Stimulated activated naive CD8-positive, alpha-beta T cell treated with anti-CD3 and anti-CD28 coated beads, Interleukin-15, amount 100 ng/mL, for 72 hours (primary cell): ENCODE data around the gene SLC39A5.
A peak's percentile ranks its signal among the peaks of the same experiment; 100 is the strongest.
"Not testable (repeated sequence)": the region's sequence is repeated elsewhere in the genome, so short reads cannot be mapped to it uniquely, and the experiment has no call there.

Experiments
- ATAC-seq: fragments of 150-1000 bp; cut with Tn5 transposase; 2 replicates; pipeline ENCODE4 v1.10.0; 2021; ENCODE audit warnings: mild to moderate bottlenecking, moderate library complexity
- DNase-seq, 2 donors: peaks; one replicate each; pipeline ENCODE4 v3.0.0; 2021 to 2022
- H3K27ac Mint-ChIP-seq, 2 donors: one replicate each; pipeline ENCODE4 v1.8.0; 2022; ENCODE audit warnings: mild to moderate bottlenecking in 2 of 2, mixed read lengths in 2 of 2, moderate library complexity in 2 of 2
- H3K27me3 Mint-ChIP-seq: one replicate; pipeline ENCODE4 v1.8.0; 2022; ENCODE audit warnings: mixed read lengths
- H3K4me1 Mint-ChIP-seq: one replicate; pipeline ENCODE4 v1.8.0; 2022; ENCODE audit warnings: mild to moderate bottlenecking, mixed read lengths
- H3K4me3 Mint-ChIP-seq, 2 donors: one replicate each; pipeline ENCODE4 v1.8.0; 2022; ENCODE audit warnings: mild to moderate bottlenecking in 2 of 2, mixed read lengths in 2 of 2, moderate library complexity in 1 of 2
- H3K9me3 Mint-ChIP-seq, 2 donors: one replicate each; pipeline ENCODE4 v1.8.0; 2022; ENCODE audit warnings: mixed read lengths in 2 of 2

SLC39A5 gene

DNA sequence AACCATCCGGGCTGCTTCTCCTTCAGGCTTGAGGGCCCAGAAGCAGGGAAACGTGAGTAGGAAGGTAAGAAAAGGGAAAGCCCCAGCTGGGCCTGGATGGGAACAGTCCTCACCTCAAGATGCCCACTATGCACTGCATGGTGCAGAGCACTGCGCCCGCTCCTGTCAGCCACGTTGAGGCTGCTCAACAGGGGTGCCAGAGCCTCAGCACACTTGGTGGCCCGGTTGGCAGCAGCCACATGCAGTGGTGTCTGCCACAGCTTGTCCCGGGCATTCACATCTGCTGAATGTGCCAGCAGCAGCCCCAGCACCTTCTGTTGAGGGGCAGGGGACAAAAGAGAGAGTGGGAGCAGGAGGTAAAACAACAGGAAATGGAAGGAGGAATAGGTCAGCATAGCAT is 25.8 kb downstream of the SLC39A5 start:
- H3K27ac Mint-ChIP-seq, result no peak overlapping the region
- DNase-seq (no peak), ATAC-seq (no peak)
- no peak overlapping the region for H3K4me3 Mint-ChIP-seq
- H3K9me3 Mint-ChIP-seq, result no peaks in the 10 kb centered on the region
- H3K27me3 Mint-ChIP-seq, result peaks cover 4% of the 10 kb centered on the region
- peaks cover 26% of the 10 kb centered on the region for H3K4me1 Mint-ChIP-seq

DNA sequence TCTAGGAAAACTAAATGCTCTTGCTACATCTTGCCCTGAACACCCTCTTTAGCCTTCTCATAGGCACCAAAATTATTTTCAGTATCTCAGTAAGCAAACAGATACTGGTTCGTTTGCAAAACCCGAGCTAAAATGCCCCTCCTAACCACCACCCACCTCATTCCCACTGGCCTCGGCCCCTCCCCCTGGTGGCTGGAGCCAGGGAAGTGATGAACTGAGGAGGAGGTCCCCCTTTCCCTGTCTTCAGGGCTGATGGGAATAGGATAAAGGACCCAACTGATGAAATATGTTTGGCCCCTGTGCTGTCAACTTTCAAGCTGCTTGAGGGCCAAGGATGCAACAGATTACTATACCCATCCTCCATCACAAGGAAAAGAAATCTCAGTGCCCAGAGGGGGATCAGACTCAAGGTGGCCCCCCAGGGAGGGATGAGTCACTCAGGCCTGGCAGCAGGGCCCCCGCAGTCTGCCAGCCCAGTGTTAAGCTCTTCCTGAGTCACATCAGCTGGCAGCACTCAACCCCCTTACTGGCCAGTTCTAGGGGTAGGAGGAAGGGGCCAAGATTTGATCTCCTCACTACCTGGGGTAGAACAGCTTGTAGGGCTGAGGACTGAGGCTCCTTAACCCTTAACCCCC is 26.6 kb downstream of the SLC39A5 start:
- Mint-ChIP-seq H3K4me3 (peak overlapping the region; percentile 86 to 88), H3K9me3 (no peaks in the 10 kb centered on the region), H3K27me3 (peaks cover 6% of the 10 kb centered on the region), H3K27ac (no peak overlapping the region), H3K4me1 (peaks cover 26% of the 10 kb centered on the region)
- DNase-seq (no peak), ATAC-seq (no peak)

DNA sequence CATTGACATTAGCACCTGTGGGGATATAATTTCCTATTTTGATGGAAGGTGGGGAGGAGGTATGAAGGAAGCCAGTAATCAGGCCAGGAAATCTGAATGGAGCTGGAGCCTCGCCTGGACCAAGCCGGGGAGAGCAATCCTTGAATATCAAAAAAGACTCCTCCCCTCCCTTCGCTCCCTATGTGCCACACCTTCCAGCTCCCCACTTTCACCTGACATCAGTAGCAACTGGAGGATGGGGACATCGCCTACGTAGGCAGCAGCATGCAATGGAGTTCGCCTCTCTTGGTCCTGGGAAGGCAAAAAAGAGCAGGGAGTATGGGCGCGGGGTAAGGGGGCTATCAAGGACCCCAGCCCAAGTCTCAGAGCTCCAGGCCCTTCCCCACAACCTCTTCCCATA is 27.2 kb downstream of the SLC39A5 start:
- peaks cover 6% of the 10 kb centered on the region for H3K27me3 Mint-ChIP-seq
- peaks cover 26% of the 10 kb centered on the region for H3K4me1 Mint-ChIP-seq
- peak overlapping the region; percentile 86 to 88 for H3K4me3 Mint-ChIP-seq
- H3K9me3 Mint-ChIP-seq, result no peaks in the 10 kb centered on the region
- ATAC-seq (no peak), DNase-seq (no peak)
- no peak overlapping the region for H3K27ac Mint-ChIP-seq

DNA sequence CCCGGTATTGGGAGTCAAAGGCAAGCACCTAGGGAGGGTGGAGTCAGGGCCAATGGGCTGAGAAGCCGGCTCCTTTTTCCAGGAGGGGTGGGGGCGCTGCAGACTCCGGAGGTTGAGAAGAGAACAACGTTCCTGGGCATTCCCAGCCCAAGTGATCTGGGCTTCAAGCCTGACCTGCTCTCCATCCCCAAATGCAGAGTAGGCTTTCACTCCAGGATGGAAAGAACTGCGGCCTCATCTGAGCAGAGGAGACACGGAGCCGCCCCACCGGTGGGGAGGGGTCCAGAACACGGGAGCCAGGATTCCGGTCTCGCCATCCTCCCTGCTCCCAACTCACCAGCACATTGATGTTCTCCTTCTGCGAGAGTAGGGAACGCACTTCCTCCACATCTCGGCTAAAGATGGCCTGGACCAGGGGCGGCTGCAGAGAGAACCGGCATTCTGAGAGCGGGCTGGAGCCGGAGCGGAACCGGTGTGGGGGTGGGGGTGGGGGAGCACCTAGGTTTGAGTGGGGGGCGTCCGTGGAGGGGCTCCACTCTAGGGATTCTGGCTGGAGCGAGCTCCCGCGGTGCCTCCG is 27.7 kb downstream of the SLC39A5 start:
- DNase-seq, result no peak
- peaks cover 6% of the 10 kb centered on the region for H3K27me3 Mint-ChIP-seq
- ATAC-seq, result peak; percentile 35
- peak overlapping the region; percentile 86 to 88 for H3K4me3 Mint-ChIP-seq
- peak overlapping the region; percentile 83 to 93 for H3K27ac Mint-ChIP-seq
- H3K4me1 Mint-ChIP-seq, result peaks cover 26% of the 10 kb centered on the region
- no peaks in the 10 kb centered on the region for H3K9me3 Mint-ChIP-seq

DNA sequence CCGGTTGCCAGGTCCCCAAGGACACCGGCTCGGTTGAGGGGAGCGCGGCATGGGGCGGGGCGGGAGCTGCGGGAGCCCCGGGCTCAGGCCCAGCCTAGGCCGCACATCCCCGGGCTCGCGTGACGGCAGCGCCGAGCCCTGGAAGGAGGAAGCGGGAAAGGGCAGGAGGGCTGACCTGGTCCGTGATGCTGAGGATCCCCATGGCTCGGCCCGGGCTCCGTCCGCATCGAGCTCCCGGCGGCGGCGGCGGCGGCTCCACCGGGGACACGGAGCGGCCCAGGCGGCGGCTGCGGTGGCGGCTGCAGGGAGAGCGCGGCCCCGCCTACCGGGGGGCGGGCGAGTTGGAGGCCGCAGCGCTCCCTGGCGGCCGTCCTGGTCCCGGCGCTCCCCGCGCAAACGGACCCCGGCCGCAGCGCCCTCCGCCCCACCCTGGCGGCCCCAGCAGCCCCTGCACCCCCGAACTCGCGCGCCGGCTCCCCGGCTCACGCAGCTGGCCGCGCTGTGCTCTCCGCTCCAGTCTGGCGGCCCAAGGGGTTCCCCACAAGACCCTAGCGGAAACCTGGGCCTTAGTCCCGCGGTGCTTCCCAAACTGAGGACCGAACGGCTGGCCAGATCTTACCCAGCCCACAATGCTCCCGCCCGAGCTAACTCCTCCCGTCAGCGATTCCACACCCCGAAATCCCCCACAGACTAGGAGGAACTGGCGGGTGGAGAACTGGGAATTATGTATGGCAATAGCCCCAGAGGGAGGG is 28.4 kb downstream of the SLC39A5 start, which contains the start of gene ANKRD52:
Gene ANKRD52, minus strand, starts transcription at position 317 of the 752 bp plus-strand sequence. Its CDS starts 115 bp downstream, at position 202.
- DNase-seq, result peak; percentile 83 to 87

DNA sequence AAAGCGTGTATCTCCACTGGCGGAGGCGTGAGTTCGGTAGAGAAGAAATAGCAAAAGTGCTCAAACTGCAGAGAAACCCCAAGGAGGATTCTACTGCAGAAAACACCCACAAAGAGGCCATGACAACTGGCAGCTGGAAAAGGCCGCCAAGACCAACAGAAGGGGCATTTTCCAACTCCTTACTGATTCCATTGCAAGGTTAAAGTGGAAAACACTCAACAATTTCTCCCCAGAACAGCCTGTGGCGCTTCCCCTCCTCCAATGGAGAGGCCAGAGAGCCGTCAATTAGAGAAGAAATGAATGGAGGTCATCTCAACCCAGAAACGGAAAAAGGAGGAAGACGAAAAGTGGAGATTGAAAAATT is 29.0 kb downstream of the SLC39A5 start:
- H3K27me3 Mint-ChIP-seq, result peaks cover 6% of the 10 kb centered on the region
- no peaks in the 10 kb centered on the region for H3K9me3 Mint-ChIP-seq
- DNase-seq (no peak), ATAC-seq (no peak)
- H3K27ac Mint-ChIP-seq, result peak overlapping the region; percentile 91 to 97
- H3K4me1 Mint-ChIP-seq, result peaks cover 26% of the 10 kb centered on the region
- peak overlapping the region; percentile 93 to 97 for H3K4me3 Mint-ChIP-seq

More for the DNA sequence above, 28.4 kb downstream of the SLC39A5 start, which contains the start of gene ANKRD52:
- Mint-ChIP-seq H3K27me3 (peaks cover 6% of the 10 kb centered on the region), H3K4me3 (peak within 1 kb of the TSS; percentile 93 to 97), H3K27ac (peak within 1 kb of the TSS; percentile 93 to 97), H3K4me1 (peaks cover 26% of the 10 kb centered on the region), H3K9me3 (no peaks in the 10 kb centered on the region)
- ATAC-seq, result peak; percentile 95

DNA sequence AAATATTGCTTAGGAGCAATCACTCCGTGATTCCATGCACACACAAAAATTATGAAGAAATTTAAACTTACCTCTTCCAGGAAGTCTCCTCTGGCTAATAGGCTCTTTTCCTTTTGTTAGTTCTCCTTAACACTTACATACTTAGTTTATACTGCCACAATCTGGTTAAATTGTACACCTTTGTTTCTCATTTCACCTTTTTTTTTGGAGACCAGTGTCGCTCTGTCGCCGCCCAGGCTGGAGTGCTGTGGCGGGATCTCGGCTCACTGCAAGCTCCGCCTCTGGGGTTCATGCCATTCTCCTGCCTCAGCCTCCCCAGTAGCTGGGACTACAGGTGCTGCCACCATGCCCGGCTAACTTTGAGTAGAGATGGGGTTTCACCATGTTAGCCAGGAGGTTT is 30.5 kb downstream of the SLC39A5 start:
- Mint-ChIP-seq H3K4me1 (peaks cover 26% of the 10 kb centered on the region), H3K27me3 (peaks cover 6% of the 10 kb centered on the region), H3K27ac (no peak overlapping the region), H3K9me3 (no peaks in the 10 kb centered on the region), H3K4me3 (no peak overlapping the region)
- no peak for DNase-seq
- ATAC-seq, result no peak

DNA sequence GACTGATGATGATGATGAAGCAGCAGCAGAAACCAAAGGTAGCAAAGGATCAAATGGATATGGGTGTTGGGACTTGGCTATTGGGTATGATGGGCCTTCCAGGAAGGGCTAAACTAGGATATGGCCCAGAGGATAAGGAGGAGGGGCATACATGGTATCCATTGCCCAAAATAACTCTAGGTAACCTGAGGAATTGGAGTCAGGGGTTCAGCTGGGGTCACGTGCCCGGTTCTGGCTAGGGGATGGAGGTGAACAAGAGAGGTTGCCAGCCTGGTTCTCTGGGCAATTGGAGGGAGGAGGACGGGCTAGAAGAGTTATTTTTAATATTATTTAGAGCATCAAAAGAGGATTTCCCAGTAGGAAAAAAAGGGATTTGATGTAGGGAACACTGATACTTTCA is 31.1 kb downstream of the SLC39A5 start:
- no peak for DNase-seq
- Mint-ChIP-seq H3K27me3 (peaks cover 6% of the 10 kb centered on the region), H3K27ac (no peak overlapping the region), H3K9me3 (no peaks in the 10 kb centered on the region), H3K4me1 (peaks cover 24% of the 10 kb centered on the region), H3K4me3 (no peak overlapping the region)
- no peak for ATAC-seq

DNA sequence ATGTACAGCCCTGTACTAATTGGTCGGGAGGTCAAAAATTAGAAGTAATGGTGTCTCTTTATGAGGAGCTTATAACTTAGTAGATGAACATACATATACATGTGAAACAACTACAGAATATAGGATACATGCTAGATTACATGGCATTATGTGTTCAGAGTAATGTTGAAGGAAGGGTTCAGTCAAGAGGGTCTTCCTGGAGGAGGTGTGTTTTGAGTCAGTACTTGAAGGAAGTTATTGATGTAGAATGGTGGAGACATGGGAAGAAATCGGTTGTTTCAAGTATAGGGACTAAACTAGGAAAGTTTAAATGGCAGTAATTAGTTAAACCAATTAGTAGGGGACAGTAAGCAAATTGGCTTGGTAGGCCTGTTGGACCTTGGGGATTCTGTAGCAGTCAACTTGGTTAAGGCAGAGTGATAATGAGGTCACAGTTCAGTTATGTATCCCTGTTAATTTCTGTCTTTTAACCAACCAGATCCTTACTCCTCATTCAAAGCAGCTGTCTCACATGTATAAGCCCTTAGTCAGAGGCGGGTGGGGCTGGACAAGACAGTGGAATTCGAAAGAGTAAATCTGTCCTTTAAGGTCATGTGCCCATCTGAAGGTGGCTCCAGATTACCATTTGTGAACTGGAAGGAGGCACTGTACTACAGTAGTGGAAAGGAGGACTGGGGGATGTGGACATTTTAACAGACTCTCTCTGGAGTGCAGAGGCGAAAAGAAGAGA is 31.8 kb downstream of the SLC39A5 start:
- H3K4me3 Mint-ChIP-seq, result no peak overlapping the region

DNA sequence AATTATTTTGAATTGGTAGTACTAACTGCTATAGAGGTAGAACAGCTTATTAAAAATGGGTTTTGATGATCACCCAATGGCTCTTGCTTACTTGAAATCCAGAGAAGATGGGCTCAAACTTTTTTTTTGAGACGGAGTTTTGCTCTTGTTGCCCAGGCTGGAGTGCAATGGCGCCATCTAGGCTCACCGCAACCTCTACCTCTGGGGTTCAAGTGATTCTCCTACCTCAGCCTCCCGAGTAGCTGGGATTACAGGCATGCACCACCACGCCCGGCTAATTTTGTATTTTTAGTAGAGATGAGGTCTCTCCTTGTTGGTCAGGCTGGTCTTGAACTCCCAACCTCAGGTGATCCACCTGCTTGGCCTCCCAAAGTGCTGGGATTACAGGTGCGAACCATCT is 33.1 kb downstream of the SLC39A5 start:
- peaks cover 27% of the 10 kb centered on the region for H3K4me1 Mint-ChIP-seq
- not testable (repeated sequence) for H3K9me3 Mint-ChIP-seq, H3K4me3 Mint-ChIP-seq, ATAC-seq, DNase-seq, H3K27ac Mint-ChIP-seq, H3K27me3 Mint-ChIP-seq

More for the DNA sequence above, 31.8 kb downstream of the SLC39A5 start:
- H3K9me3 Mint-ChIP-seq, result no peaks in the 10 kb centered on the region
- no peak for ATAC-seq
- no peak for DNase-seq
- H3K27me3 Mint-ChIP-seq, result peaks cover 6% of the 10 kb centered on the region
- H3K27ac Mint-ChIP-seq, result no peak overlapping the region
- H3K4me1 Mint-ChIP-seq, result peaks cover 22% of the 10 kb centered on the region

DNA sequence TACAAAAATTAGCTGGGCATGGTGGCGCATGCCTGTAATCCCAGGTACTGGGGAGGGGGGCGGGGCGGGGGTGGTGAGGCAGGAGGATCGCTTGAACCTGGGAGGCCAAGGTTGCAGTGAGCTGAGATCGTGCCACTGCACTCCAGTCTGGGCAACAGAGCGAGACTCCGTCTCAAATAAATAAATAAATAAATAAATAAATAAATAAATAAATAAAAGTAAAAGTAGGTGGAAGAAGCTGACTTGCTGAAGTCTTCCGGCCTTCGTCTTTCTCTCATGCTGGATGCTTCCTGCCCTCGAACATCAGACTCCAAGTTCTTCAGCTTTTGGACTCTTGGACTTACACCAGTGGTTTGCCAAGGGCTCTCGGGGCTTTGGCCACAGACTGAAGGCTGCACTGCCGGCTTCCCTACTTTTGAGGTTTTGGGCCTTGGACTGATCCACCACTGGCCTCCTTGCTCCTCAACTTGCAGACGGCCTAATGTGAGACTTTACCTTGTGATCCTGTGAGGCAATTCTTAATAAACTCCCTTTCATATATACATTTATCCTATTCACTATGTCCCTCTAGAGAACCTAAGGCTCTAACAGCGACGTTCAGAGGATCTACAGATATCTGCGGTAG is 36.3 kb downstream of the SLC39A5 start:
- DNase-seq, H3K9me3 Mint-ChIP-seq, H3K27me3 Mint-ChIP-seq, ATAC-seq: not testable (repeated sequence)
- H3K27ac Mint-ChIP-seq, result peak overlapping the region; percentile 59 to 92
- H3K4me3 Mint-ChIP-seq, result peak overlapping the region; percentile 96 to 98
- H3K4me1 Mint-ChIP-seq, result peaks cover 22% of the 10 kb centered on the region

DNA sequence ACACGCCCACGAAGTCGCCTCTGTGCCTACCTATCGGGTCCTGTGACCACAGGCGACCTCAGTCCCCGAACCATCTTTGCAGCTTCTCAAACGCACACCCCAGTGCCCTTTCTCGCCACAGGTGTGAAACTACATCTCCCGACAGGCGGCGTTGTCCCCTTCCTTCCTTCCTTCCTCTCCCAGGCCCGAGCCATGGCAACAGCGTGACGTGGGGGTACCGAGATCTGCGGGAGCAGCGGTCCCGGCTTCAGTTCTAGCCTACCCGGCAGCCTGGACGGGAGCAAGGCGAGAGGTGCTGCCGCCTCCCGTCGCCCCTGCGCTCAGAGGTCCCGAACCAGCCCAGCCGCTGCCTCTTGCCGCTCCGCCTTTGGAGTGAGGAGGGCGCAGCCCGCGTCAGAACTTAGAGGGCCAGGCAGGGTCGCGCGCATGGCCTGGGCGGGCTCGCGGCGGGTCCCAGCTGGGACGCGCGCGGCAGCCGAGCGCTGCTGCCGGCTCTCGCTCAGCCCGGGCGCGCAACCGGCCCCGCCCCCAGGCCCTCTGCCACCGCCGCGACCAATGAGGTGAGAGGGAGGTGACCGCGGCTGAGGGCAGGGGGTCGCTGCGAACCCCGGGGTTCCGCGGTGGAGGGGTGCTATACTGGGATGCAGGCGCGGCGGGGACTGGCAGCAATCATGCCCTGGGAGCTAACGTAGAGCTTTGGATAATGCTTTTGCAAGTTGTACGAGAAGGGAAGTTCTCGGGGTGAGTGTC is 37.0 kb downstream of the SLC39A5 start, which contains the start of gene COQ10A:
Gene COQ10A, plus strand, starts transcription at position 250 of the 750 bp plus-strand sequence. Its CDS starts 177 bp downstream, at position 427.
- peak; percentile 86 to 87 for DNase-seq
- peak within 1 kb of the TSS; percentile 85 to 92 for H3K27ac Mint-ChIP-seq
- H3K9me3 Mint-ChIP-seq, result no peaks in the 10 kb centered on the region
- peaks cover 22% of the 10 kb centered on the region for H3K4me1 Mint-ChIP-seq
- ATAC-seq, result peak; percentile 96
- peak within 1 kb of the TSS; percentile 96 to 98 for H3K4me3 Mint-ChIP-seq
- H3K27me3 Mint-ChIP-seq, result no peaks in the 10 kb centered on the region

DNA sequence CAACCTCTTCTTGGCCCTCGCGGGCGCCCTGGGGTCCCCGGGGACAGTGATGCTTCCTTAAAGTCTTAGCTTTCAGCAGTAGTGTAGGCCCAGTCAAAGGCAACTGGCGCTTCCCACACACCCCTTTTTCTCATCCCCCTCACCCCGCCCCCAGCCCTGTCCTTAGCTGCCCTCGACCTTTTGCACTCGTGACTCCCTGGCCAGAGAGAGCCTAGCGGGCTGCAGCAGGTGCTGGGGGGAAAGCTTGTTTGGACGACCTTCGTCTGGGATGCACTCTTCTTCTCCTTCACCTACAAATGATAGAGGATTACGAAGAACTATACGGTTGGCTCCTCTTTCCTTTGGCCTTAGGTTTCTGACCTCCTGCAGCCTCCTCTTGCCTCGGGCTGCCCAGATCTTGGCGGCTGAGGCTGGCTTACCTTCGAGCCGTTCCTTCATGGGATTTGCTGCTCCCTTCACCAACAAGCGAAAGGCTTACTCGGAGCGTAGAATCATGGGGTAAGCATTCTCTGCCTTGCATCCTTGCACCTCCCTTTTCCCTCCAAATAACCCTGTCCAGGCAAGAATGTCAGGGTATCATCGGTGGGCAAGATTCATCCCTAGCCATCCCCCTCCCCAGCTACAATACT is 37.7 kb downstream of the SLC39A5 start:
- no peaks in the 10 kb centered on the region for H3K9me3 Mint-ChIP-seq
- H3K4me1 Mint-ChIP-seq, result peaks cover 22% of the 10 kb centered on the region
- DNase-seq (no peak), ATAC-seq (no peak)
- H3K27ac Mint-ChIP-seq, result peak overlapping the region; percentile 72 to 85
- no peaks in the 10 kb centered on the region for H3K27me3 Mint-ChIP-seq
- H3K4me3 Mint-ChIP-seq, result peak overlapping the region; percentile 96 to 98

DNA sequence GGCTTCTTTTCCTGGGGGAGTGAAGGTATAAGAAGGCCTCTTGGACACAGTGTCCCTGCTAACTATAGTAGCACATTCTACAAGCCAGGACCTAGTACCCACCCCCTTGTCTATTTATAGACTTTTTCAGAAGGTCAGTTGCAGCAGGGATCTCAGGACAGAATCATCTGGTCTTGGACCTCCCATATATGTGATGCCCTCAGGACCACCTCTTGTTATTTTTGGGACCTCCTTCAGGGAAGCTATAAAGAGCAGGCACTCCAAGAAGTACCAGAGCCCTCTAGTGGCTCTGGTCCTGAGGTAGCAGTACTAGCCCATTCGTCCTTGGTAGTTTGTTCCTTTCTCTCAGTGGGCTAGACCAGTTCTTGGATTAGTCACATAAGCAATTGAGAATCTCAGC is 41.2 kb downstream of the SLC39A5 start:
- H3K4me3 Mint-ChIP-seq, result no peak overlapping the region
- ATAC-seq, result no peak
- no peaks in the 10 kb centered on the region for H3K9me3 Mint-ChIP-seq
- peaks cover 22% of the 10 kb centered on the region for H3K4me1 Mint-ChIP-seq
- no peaks in the 10 kb centered on the region for H3K27me3 Mint-ChIP-seq
- no peak for DNase-seq
- H3K27ac Mint-ChIP-seq, result no peak overlapping the region
